GM19452 (cell line): ENCODE results near the gene NR3C1.

Experiments
- ATAC-seq: cut with Tn5 transposase; IDR thresholded peaks from one replicate; pipeline ENCODE4 v1.9.1; 2021; ENCODE audit not compliant: unreplicated experiment

Gene NR3C1

DNA sequence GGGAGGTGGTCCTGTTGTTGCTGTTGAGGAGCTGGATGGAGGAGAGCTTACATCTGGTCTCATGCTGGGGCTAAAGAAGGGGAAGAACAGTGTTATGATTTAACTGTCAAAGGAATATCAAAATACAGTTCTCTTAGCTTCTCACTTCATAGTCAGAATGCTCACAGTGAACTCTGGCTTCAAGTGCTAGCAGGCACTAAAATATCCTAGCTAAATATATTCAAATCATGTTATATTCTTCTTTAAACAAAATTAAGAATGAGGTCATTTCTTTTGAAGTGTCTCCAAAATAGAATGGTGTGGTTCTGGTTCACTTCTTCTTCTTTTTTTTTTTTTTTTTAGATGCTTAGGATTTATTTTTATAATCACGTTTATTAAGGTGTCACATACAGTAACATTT, 89.4 kb downstream of the NR3C1 start:
- no peak for ATAC-seq

- ATAC-seq, result no peak
These were observed 90.1 kb downstream of the NR3C1 start for GRCh38 chr5:143313298-143313852.

DNA sequence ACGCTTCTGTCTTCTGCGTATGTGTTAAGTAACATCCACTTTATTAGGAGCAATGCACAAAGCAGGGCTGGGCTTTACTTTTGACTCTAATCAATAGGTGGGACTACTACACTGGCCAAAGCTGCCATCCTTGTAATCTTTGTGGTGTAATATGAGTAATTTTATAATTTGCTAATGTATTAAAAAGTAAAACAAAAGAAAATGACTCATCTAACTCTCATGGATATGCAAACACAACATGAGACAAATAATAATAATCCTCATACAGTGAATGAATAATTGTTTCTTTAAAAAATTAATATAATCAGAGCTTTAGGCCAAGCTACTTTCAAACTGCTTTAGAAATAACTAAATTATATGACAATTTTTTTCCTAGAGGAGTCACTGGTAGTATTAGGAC, 90.7 kb downstream of the NR3C1 start:
- no peak for ATAC-seq

- no peak for ATAC-seq
These were observed 91.5 kb downstream of the NR3C1 start for GRCh38 chr5:143311955-143312354.

DNA sequence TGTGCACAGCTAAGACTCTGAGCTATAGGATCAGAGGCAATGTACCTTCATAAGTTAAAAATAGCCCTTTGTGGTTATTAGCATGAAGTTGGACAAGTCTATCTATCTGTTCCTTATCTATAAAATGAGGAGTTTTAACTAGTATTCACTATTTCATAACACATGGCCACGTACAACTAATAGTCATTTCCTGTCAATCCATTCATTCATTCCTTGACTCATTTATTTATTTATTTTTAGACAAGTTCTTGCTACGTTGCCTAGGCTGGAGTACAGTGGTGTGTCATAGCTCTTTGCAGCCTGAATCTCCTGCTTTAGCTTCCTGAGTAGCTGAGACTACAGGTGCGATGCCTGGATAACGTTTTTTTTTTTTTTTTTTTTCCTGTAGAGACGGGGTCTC, 92.1 kb downstream of the NR3C1 start:
- no peak for ATAC-seq

DNA sequence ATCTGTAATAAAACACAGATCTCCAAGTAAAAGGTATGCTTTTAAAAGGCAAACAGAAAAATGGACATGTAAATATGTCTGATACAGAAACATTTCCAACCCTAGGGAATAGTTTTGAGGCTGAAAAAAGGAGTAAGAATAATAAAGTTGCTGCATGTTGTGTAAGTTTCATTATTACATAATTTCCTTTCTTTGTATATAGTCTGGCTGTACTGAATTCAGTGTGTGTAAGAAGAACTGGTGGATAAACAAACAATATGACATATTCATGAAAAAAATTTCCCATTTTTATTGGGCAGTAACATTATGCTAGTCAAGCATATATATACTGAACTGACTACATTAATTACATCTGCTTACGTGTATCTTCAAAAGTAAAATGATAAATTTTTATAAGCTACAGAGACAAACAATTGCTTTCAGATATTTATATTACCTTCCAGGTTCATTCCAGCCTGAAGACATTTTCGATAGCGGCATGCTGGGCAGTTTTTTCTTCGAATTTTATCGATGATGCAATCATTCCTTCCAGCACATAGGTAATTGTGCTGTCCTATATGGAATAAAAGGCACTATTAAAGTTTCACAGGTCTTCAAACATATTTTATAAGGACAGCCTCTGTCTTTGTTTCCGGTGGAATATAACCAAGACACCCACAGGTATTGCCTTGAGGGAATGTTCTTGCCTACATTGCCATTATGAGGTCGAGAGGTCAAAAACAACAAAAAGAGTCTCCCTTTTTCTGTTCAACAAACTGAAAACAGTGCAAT, 93.6 kb downstream of the NR3C1 start:
- ATAC-seq, result no peak

- ATAC-seq, result no peak
These were observed 94.8 kb downstream of the NR3C1 start for GRCh38 chr5:143308731-143309130.

DNA sequence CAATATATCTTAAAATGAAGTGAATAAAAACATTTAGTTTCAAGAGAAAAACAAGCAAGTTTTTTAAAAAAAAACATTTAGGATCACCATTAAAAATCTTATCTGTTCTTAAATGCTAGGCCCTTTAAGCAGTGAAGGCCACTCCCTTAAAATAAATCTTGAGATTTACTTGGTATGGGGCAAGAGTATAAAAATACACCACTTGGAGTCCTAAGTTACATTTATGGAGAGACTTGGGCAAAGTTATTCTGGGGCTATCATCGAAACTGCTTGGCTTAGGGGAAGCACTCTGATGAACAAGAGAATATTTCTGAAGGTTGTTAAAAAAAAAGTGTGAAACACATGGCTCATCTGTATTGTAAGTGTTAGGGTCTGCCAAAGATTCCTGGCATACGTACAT, 97.4 kb downstream of the NR3C1 start:
- ATAC-seq, result no peak

GRCh38 chr5:143304836-143305475, 98.5 kb downstream of the NR3C1 start:
- ATAC-seq, result no peak

- ATAC-seq, result no peak
These were observed 101.0 kb downstream of the NR3C1 start for GRCh38 chr5:143302341-143303045.

DNA sequence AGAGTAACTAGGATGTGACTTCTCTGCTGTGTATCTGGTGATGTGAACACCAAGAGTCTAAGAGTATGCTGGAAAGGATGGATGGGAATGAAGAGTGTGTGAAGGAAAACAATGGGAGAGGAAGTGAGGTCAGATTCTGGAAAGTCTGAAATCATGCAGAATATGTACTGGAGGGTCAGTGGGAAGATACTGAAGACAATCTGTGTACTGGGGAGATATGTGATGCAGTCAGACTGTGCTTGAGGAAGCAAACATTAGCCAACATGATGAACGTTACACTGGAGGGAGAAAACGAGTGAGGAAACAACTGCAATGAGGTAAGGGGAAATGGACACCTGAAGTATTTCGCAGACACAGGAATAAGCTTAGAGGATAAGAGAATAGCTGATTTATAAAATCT, 105.7 kb downstream of the NR3C1 start:
- no peak for ATAC-seq

GRCh38 chr5:143290125-143290524, 113.4 kb downstream of the NR3C1 start:
- no peak for ATAC-seq

GRCh38 chr5:143284521-143284920, 119.0 kb downstream of the NR3C1 start:
- no peak for ATAC-seq

- ATAC-seq, result no peak
These were observed 119.5 kb downstream of the NR3C1 start for GRCh38 chr5:143284002-143284401.

DNA sequence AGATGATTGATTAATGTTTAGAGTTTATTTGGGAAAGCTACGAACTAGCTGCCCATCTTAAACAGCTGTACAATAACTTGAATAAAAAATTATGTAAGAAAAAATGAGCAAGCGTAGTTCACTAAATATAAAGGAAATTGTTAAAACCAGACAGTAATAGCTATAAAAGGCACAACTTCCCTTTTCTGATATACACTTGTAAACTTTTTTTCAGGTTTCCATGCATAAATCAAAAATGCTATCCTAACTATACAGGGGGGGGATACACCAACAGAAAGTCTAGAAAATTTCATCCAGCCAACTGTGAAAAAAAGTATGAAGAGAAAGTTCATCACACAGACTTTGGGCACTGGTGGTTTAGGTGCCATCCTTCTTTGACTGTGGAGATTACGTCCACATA, 122.3 kb downstream of the NR3C1 start:
- no peak for ATAC-seq

GRCh38 chr5:143279698-143280097, 123.8 kb downstream of the NR3C1 start:
- no peak for ATAC-seq

GRCh38 chr5:143277536-143277935, 126.0 kb downstream of the NR3C1 start:
- ATAC-seq, result no peak

DNA sequence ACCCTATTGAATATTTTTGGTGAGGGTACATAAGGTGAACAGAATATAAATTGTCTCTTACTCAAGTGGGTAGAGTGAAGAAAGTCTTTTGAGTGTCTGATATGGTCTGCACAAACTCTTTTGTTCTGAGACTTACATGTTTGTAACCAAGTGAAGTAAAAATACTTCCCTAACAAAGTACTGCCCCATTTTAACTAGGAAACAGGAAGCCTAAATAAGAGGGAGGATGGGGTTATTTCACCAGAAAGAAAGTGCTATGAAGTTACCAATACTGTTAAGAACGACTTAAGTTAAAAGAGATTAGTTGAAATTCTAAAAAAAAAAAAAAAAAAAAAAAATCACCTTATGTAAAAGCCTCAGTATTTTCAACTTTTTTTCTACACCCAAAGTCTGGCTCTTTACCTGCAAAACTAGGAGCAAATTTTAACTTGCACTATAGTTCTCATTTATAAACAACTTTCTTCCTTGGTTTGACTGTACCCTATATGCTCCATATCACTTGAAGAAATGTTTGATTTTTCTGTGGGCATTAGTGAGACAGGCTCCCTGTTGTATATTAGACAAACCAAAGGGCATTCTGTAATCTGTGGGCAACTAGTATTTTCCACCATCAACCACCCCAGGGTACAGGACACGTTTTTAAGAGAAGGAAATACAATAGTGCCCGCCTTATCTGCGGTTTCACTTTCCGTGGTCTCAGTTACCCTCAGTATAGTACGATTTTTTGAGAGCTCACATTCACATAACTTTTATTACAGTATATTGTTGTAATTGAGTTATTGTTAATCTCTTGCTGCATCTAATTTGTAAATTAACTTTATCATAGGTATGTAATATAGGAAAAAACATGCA, 127.7 kb downstream of the NR3C1 start:
- no peak for ATAC-seq

DNA sequence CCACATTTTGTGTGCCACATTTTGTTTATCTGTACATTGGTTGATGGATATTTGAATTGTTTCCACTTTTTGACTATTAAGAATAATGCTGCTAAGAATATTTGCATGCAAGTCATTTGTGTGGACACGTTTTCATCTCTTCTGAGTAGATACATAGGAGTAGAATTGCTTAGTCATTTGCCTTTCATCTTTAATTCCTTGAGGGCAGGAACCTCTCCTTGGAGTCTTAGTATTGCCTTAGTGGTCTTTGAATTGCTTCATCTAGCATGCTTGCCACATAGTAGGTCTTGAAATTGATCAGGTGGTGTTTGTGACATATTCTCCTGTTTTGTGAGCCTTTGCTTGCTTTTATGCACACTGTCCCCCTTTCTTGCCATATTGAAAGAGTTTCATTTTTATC, 128.5 kb downstream of the NR3C1 start:
- ATAC-seq, result no peak

DNA sequence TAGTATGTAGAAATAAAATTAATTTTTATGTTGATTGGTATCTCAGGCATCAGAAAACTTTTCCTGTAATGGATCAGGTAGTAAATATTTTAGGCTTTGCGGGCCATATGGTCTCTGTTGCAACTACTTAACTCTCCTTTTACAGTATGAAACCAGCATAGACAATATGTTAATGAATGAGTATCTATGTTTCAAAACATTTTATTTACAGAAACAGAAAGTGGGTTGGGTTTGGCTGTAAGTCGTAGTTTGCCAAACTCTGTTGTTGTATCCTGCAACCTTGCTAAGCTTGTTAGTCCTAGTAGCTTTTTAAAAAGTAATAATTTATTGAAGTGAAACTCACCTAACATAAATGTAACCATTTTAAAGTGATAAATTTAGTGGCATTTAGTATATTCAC, 132.1 kb downstream of the NR3C1 start:
- ATAC-seq, result no peak

DNA sequence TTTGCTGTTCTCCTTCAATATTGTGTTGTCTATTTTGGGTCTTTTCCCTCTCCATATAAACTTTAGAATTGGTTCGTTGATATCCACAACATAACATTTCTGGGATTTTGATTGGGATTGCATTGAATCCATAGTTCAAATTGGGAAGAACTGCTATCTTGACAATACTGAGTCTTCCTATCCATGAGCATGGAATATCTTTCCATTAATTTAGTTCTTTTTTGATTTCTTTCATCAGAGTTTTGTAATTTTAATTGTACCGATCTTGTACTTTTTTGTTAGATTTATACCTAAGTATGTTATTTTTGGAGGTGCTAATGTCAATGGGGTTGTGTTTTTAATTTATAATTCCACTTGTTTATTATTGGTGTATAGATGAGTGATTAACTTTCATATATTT, 135.1 kb downstream of the NR3C1 start:
- no peak for ATAC-seq
